Upper lobe of left lung (tissue), 6 donors: ENCODE data around the gene THAP4. TPM values are rescaled to one million over a fixed set of nuclear protein-coding genes. Genes with fewer than 3 reads are reported as not detected.

Experiments used
- ATAC-seq, 2 donors: fragments of 200-7000 bp; cut with Tn5 transposase; one replicate each; pipeline ENCODE4 v1.9.1; 2022; ENCODE audit warnings: mild to moderate bottlenecking in 2 of 2, moderate library complexity in 2 of 2; ENCODE audit not compliant: low FRiP score in 2 of 2
- DNase-seq, 2 donors: peaks; one replicate each; pipeline ENCODE4 v3.0.0-alpha.2; 2019 to 2020
- H3K27ac ChIP-seq, 4 donors: fragments of 200-600 bp; sonication (generic); one replicate each; pipeline ENCODE4 v1.5.1; 2016 to 2019
- H3K27me3 ChIP-seq, 4 donors: fragments of 200-600 bp; sonication (generic); one replicate each; pipeline ENCODE4 v1.5.1; 2017 to 2019
- H3K36me3 ChIP-seq, 4 donors: fragments of 200-600 bp; sonication (generic); one replicate each; pipeline ENCODE4 v1.5.1; 2016 to 2019
- H3K4me1 ChIP-seq, 4 donors: fragments of 200-600 bp; sonication (generic); one replicate each; pipeline ENCODE4 v1.5.1; 2018 to 2019
- H3K4me3 ChIP-seq, 4 donors: fragments of 200-600 bp; sonication (generic); one replicate each; pipeline ENCODE4 v1.5.1; 2017 to 2019; ENCODE audit warnings: mild to moderate bottlenecking in 2 of 4, moderate library complexity in 1 of 4
- H3K9me3 ChIP-seq, 4 donors: fragments of 200-600 bp; sonication (generic); one replicate each; pipeline ENCODE4 v1.5.1; 2018 to 2019
- CTCF ChIP-seq, 6 experiments: fragments of 450-650 bp in 4 of 6; fragments of 200-600 bp in 2 of 6; sonication (generic) in 2 of 6; IDR thresholded peaks; one replicate each; pipeline ENCODE4 v1.5.1; 2016 to 2019; ENCODE audit warnings: antibody characterized with exemption in 6 of 6
- EP300 ChIP-seq, 4 donors: sonication (generic); formaldehyde crosslinking; IDR thresholded peaks; one replicate each; pipeline ENCODE4 v1.5.1; 2017; ENCODE audit warnings: antibody characterized with exemption in 4 of 4, control low read depth in 2 of 4
- POLR2A ChIP-seq, 4 donors: fragments of 450-650 bp; IDR thresholded peaks; one replicate each; pipeline ENCODE4 v1.5.1; 2016 to 2017; ENCODE audit warnings: antibody characterized with exemption in 4 of 4, mild to moderate bottlenecking in 2 of 4
- POLR2AphosphoS5 ChIP-seq, 2 donors: sonication (generic); formaldehyde crosslinking; IDR thresholded peaks; one replicate each; pipeline ENCODE4 v1.5.1; 2017; ENCODE audit warnings: antibody characterized with exemption in 2 of 2
- WGBS, 2 donors: methylation state at CpG; one replicate each; pipeline ENCODE4 v1.1.5; 2017 to 2018; 5-methylcytosine and 5-hydroxymethylcytosine counted together
- total RNA-seq, 6 donors: library from RNA; depleted of rRNA in 4 of 6; stranded (reverse); fragments of >200 nt in 4 of 6; gene quantifications; one replicate each; pipeline versions ENCODE4 v1.1.0 to v1.2.1, GENCODE V29; 2016 to 2021
- donor health status: DM: no; HTN: no; CAD: no; lungs with moderate emphysema.
- donor health status: DM: no; HTN: yes; CAD: no; lungs with severe emphysema.

Gene THAP4
- total RNA-seq, 6 donors from 2014 or later: 36.6 to 85.9 (median 48.1) TPM

GRCh38 chr2:241652722-241653121, 15.8 kb upstream of the THAP4 start:
- WGBS, 2 donors: 93 to 96% methylated on average over 4 to 9 of the region's 9 CpGs

GRCh38 chr2:241652142-241652541, 15.2 kb upstream of the THAP4 start:
- DNase-seq (no peak), ATAC-seq (no peak)
- Histone ChIP-seq H3K27ac (no peak overlapping the region), H3K36me3 (peaks cover 14 to 62% (median 46%) of the 10 kb centered on the region in 4 donors), H3K4me3 (no peak overlapping the region), H3K4me1 (peaks cover 0 to 8% (median 6%) of the 10 kb centered on the region in 4 donors), H3K9me3 (no peaks in the 10 kb centered on the region), H3K27me3 (no peaks in the 10 kb centered on the region)
- TF ChIP-seq POLR2AphosphoS5 (IDR thresholded peaks at IDR 0.05) (no peak), POLR2A (IDR thresholded peaks at IDR 0.05) (no peak), EP300 (IDR thresholded peaks at IDR 0.05) (no peak), CTCF (IDR thresholded peaks at IDR 0.05) (no peak)
- WGBS, 2 donors: 96 to 99% methylated on average over 9 of the region's 9 CpGs

More at GRCh38 chr2:241652722-241653121, 15.8 kb upstream of the THAP4 start:
- Histone ChIP-seq H3K36me3 (peaks cover 14 to 68% (median 49%) of the 10 kb centered on the region in 4 donors), H3K4me3 (no peak overlapping the region), H3K9me3 (no peaks in the 10 kb centered on the region), H3K4me1 (peaks cover 0 to 8% (median 6%) of the 10 kb centered on the region in 4 donors), H3K27ac (no peak overlapping the region), H3K27me3 (no peaks in the 10 kb centered on the region)
- ATAC-seq (no peak), DNase-seq (no peak)
- TF ChIP-seq POLR2AphosphoS5 (IDR thresholded peaks at IDR 0.05) (no peak), EP300 (IDR thresholded peaks at IDR 0.05) (no peak), CTCF (IDR thresholded peaks at IDR 0.05) (no peak), POLR2A (IDR thresholded peaks at IDR 0.05) (no peak)

- TF ChIP-seq POLR2AphosphoS5 (IDR thresholded peaks at IDR 0.05): no peak
- no peak for TF ChIP-seq POLR2A (IDR thresholded peaks at IDR 0.05)
- TF ChIP-seq EP300 (IDR thresholded peaks at IDR 0.05): no peak
- TF ChIP-seq CTCF (IDR thresholded peaks at IDR 0.05): no peak
- DNase-seq (no peak), ATAC-seq (no peak)
- Histone ChIP-seq H3K4me3 (no peak overlapping the region), H3K27ac (no peak overlapping the region), H3K36me3 (peaks cover 6 to 40% (median 26%) of the 10 kb centered on the region in 4 donors), H3K9me3 (no peaks in the 10 kb centered on the region), H3K27me3 (no peaks in the 10 kb centered on the region), H3K4me1 (peaks cover 0 to 8% (median 6%) of the 10 kb centered on the region in 4 donors)
- WGBS, 2 donors: 90 to 92% methylated on average over 6 of the region's 6 CpGs
Measured at GRCh38 chr2:241649927-241650326, 13.0 kb upstream of the THAP4 start.

GRCh38 chr2:241649404-241649803, 12.4 kb upstream of the THAP4 start:
- ATAC-seq (no peak), DNase-seq (no peak)
- H3K9me3 ChIP-seq: no peaks in the 10 kb centered on the region
- no peak overlapping the region for H3K4me3 ChIP-seq
- H3K27ac ChIP-seq: no peak overlapping the region
- peaks cover under 1 to 34% (median 21%) of the 10 kb centered on the region in 4 donors for H3K36me3 ChIP-seq
- H3K4me1 ChIP-seq: peaks cover 0 to 8% (median 6%) of the 10 kb centered on the region in 4 donors
- TF ChIP-seq EP300 (IDR thresholded peaks at IDR 0.05): no peak
- TF ChIP-seq POLR2A (IDR thresholded peaks at IDR 0.05): no peak
- TF ChIP-seq POLR2AphosphoS5 (IDR thresholded peaks at IDR 0.05): no peak
- TF ChIP-seq CTCF (IDR thresholded peaks at IDR 0.05): no peak
- H3K27me3 ChIP-seq: no peaks in the 10 kb centered on the region
- 91 to 92% methylated on average over 4 of the region's 4 CpGs for WGBS, 2 donors

- ATAC-seq (no peak), DNase-seq (no peak)
- H3K4me1 ChIP-seq: peaks cover 0 to 8% (median 6%) of the 10 kb centered on the region in 4 donors
- 80 to 84% methylated on average over 6 of the region's 6 CpGs for WGBS, 2 donors
- H3K4me3 ChIP-seq: no peak overlapping the region
- H3K27ac ChIP-seq: no peak overlapping the region
- no peak for TF ChIP-seq EP300 (IDR thresholded peaks at IDR 0.05)
- no peak for TF ChIP-seq POLR2AphosphoS5 (IDR thresholded peaks at IDR 0.05)
- TF ChIP-seq CTCF (IDR thresholded peaks at IDR 0.05): no peak
- no peak for TF ChIP-seq POLR2A (IDR thresholded peaks at IDR 0.05)
- H3K27me3 ChIP-seq: no peaks in the 10 kb centered on the region
- H3K9me3 ChIP-seq: no peaks in the 10 kb centered on the region
- peaks cover 0 to 28% (median 19%) of the 10 kb centered on the region in 4 donors for H3K36me3 ChIP-seq
Measured at GRCh38 chr2:241648453-241648852, 11.5 kb upstream of the THAP4 start.
